Right renal pelvis (tissue), 4 donors: ENCODE measurements around the gene PDLIM1. TPM values are rescaled to one million over a fixed set of nuclear protein-coding genes. Genes with fewer than 3 reads are reported as not detected.

Source experiments
- DNase-seq, 4 donors: peaks; one replicate each; pipeline ENCODE4 v3.0.0-alpha.2; 2013; ENCODE audit warnings: low read depth in 4 of 4, low spot score in 3 of 4, missing footprints in 1 of 4
- polyA plus RNA-seq, 4 donors: library from polyadenylated mRNA; unstranded; fragments of 120-200 nt; gene quantifications; one replicate each; pipeline ENCODE4 v1.2.1, GENCODE V29; 2013; ENCODE audit not compliant: insufficient read length in 4 of 4

Gene PDLIM1
- polyA plus RNA-seq, 4 donors, result 71.1 to 94.4 (median 80.6) TPM

DNA sequence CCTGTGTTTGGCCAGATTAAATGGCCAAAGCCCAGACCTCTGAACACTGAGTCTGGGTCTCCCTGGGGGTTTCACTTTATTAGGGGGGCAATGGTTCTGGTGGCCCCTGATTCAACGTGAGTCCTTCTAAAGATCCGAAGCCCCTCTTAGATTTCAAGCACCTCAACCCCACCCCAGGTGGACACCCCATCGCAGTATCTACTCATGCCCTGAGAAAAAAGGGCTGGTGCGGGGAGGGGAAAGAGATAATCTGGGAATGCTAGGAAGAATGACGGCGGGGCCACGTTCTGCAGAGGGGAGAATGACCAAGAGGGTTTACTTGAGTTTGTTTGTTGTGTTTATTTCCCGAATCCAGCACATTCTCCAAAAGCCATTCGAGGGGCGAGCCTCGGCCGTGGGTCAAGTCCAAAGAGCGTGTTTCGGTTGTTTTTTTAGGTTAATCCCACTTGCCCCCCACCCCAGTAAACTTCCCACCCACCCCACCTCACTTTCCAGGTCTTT is 832 bp downstream of the PDLIM1 start:
- DNase-seq, result no peak

DNA sequence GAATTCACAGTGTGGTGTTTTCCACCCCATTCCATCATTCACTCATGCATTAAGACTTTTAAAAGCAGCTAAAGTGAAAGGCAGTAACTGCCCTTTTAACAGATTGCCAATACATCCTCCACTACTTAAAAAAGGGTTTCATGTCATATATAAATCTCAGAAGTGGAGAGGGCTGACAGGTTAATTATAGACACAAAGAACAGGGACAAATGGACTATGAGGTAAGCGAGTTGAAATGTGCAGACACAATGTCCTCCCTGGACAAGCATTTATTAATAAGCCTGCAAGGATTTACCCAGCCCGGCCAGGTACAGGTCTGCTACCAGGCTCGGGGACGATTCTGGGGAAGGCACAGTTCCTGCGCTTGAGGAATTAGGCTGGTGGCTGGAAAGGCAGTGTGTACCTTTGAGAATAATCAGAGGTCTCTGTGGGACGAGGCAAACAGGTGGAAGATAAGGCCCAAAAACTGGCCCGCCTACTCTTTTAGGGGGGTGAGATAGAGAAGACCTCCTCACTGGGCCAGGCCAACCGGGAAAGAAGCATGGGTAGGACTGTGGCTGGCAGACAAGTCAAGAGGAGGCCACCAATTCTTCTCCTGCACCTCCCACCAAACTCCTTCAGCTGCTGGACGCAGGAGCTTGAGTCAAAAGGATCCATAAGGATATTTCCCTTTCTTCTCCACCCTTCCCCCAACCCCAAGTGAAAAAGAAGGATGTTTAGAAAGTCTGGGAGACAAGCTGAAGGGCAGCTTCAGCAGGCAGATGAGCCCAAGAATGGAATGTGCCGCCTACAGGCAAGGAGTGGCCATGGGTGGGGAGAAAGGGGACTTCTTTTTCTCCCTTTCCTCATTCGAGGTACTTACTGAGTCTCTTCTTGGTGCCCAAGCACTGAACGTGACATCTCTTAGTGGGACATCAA is 1.5 kb downstream of the PDLIM1 start:
- DNase-seq, result no peak

DNA sequence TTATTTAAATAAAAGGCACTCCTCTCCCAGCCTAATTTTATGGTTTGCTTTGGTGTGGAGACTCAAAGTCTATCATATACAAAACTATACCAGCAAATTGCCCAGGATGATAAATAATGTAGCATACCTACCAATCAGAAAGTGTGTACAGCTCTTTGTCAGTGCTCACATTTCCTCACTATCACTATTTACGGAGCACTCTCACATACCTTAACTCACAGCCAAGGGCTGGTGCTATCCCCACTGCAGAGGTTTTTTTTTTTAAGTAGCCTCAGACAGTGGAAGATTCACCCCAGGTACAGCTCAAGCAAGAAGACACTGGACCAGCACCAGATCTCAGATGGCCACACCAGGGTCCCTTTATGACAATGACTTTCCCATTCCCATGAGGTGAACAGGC is 2.5 kb downstream of the PDLIM1 start:
- no peak for DNase-seq

DNA sequence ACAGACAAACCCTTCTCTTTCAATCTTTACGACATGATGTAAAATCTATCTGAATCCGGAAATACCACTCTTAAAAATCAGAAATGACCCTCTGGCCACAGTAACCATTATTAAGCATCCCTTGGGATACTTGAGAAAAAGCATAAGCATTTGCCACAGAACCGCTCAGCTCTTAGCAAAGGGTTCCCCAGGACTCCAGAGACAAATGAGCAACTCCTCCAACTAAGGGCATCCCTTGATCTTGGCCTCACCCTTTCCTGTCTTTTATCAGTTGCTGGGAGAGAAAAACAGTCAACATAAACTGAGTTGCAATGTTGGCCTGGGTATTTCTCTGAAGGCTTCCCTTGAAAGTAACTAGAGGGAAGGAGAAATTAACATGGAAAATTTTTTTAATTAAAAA is 3.5 kb downstream of the PDLIM1 start:
- DNase-seq, result no peak

DNA sequence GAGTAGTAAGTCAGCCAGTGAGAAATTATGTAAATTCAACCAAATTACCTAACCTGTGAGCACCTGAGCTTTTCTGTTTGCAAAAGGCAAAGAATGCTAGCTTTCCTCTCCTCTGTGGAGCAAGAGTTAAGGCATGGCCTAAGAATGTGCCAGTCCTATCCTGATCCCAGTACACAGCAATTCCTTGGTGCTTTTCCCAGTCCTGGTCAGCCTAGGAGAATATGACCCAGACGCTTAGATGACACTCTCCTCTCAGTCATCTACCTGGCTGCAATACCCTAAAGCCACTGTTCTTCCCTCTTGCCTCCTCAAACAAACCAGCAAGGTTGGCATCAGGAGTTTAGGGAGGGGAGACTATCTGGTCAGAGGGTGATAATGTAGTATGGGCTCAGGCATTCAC is 4.1 kb downstream of the PDLIM1 start:
- no peak for DNase-seq

DNA sequence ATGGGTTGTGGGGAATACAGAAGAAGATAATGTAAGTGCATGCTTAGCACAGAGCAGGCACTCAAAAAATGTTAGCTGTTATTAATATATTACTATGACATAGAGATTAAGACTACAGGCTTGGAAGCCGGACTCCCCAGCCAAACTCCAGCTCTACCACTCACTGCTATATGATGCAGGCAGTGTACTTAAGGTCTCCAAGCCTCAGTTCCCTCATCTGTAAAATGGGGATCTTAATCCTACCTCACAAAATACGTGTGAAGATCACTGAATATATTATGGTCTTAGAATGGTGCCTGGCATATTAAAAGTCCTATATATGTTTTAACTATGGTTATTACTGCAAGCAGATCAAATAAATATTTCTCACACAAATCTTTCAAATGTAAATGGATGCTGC is 5.2 kb downstream of the PDLIM1 start:
- DNase-seq, result no peak

DNA sequence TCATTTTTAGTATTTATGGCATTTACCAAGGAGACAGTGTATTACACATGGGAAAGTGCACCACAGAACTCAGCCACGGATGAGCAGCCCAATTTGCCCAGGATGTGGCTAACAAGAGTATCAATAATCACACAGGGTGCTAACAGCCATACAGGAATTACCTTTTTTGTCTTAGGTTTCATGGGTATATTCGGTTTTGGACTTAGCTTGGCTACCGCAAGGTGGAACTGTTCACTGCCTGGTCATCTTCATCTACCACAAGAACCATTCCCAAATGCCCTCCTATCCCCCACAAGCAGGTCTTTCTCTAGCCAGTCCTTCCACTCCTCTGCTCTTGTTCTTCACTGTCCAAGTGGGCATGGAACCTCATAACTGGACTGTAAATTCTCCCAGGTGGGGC is 6.0 kb downstream of the PDLIM1 start:
- DNase-seq, result no peak

DNA sequence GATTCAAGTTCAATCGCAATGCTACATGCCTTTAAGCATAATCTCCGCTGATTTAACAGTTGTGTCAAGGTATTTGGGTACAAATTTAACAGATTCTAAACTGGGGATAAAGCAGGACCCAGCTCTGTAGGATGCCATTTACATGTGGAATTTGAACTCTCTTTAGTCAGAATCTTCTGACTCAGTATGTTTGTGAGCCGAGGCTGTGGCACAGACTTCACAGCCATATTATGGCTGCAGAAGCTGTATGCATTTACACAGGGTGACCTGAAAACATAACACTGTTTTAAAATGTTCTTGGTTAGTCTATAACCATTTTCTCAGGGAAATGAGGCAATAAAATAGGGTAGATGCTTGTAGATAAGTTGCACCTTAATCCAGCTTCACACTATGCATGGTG is 8.7 kb downstream of the PDLIM1 start:
- DNase-seq, result no peak

DNA sequence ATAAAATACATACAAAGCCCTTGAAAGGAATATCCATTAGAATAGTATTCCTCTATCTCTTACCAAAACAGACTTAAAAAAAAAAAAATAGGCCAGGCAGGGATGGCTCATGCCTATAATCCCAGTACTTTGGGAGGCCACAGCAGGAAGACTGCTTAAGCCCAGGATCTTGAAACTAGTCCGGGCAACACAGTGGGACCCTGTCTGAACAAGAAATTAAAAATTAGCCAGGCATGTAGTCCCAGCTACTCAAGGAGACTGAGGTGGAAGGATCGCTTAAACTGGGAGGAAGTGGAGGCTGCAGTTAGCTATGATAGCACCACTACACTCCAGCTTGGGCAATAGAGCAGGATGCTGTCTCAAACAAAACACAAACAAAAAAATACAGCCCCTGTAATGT is 9.6 kb downstream of the PDLIM1 start:
- DNase-seq, result no peak

DNA sequence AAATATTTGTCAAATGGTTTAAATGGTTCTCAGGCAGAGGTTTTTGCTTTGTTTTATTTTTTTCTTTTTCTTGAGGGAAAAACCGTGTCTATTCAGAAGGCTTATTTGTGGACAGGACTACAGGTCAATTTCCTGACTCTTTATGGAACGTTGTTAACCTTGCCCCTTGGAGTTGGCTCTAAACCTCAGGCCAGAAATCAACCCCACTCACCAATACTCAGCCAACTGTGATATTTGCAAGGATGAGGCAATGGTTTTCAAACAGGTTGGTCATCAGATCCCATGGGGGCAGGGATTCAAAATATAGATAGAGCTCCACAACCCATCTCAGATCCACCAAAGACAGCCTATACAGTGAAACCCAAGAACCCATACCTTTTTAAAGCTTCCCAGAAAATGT is 10.2 kb downstream of the PDLIM1 start:
- DNase-seq, result no peak

DNA sequence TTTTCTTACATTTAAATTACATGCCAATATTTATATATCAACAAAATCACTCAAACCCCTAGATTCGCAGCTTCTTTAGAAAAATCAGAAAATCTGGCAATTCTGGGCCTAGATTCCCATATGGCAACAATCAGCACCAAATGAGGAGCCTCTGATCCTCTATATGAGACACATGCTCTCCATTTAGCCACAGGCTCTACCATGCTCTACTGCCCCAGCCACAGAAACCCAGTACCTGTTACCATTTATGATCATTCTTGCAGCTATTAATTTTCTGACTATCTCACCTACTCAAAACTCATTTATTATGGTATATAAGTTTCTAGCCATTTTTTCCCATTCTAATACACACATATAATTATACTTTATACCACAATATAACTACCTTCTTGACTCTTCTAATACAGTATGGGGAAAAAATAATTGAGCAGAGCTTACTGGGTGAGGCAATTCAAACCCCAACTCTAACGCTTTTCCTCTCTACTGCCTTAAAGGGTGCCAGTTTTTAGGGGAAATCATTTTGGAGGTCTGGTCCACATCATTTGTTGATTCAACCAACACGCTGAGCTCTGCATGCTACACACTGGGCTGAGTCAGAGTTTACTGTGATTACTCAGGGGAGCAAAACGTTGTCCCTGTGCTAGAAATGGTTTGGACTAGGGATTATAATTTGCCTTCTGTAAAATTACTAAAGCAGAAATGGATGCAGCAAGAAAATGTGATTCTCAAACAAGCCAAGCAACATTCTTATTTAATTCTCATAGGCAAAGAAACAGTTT is 11.6 kb downstream of the PDLIM1 start:
- no peak for DNase-seq

DNA sequence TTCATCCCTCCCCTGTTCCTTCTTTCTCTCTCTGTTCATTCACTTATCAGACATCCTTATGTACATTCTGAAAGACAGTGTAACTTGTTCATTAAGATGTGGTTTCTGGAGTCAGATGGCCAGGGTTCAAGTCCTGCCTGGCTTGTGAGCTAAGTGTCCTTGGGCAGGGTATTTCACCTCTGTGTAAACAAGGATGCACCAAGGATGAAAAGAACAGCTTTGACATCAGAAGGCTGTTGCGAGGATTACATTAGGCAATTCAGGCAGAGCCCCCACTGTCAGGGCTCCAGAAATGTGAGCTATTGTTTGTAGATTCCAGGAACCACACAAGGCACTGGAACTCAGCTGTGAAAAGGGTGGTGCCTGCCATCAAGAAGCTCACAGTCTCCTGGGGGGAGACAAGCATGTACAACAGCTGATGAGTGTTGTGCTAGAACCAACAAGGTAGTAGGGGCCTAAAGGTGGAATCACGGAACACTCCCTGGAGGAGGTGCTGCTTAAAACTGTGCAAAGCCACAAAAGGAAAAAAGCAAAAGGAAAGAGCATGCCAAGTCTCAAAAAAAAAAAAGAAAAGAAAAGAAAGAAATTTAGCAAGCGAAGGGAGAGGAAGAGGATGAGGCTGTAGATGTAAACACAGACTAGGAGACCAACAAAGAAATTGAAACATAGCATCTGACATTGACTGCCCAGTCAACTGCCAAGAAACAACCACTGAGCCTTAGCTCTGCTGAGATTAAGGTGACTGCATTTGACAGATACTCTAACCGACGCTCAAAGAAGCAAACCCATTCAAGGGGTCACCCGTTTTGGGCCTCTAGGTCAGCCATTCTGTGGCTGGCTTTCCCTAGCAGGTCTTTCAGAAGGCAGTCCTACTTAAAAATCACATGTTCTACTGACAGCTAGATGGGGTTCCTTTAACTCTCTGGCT is 12.5 kb downstream of the PDLIM1 start:
- no peak for DNase-seq

DNA sequence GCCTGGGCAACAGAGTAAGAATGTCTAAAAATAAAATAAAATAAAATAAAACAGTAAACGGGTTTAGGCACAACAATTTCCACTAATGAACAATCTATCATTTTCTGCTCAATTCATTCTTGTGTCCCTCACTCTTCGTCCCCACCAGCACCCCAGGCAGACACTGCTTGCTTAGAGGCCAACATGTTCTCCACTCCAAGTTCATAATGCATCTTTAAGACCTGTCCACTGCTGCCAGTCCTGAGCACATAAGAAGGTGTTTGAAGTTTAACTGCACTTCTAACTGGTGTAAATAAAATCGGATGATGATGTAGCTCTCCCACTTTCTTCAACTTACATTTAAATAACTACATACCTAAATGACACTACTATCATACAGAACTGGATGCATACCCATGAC is 13.2 kb downstream of the PDLIM1 start:
- DNase-seq, result no peak

DNA sequence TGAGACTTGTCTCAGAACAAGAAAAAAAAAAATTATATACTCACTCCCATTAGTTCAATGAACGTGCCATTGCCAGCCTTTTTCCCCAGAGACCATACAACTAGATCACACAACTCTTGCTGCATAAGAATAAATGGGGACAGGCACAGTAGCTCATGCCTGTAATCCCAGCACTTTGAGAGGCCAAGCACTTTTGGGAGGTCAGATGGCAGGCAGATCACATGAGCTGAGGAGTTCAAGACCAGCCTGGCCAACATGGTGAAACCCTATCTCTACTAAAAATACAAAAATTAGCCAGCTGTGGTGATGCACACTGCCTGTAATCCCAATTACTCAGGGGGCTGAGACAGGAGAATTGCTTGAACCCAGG is 13.6 kb downstream of the PDLIM1 start:
- DNase-seq, result no peak

DNA sequence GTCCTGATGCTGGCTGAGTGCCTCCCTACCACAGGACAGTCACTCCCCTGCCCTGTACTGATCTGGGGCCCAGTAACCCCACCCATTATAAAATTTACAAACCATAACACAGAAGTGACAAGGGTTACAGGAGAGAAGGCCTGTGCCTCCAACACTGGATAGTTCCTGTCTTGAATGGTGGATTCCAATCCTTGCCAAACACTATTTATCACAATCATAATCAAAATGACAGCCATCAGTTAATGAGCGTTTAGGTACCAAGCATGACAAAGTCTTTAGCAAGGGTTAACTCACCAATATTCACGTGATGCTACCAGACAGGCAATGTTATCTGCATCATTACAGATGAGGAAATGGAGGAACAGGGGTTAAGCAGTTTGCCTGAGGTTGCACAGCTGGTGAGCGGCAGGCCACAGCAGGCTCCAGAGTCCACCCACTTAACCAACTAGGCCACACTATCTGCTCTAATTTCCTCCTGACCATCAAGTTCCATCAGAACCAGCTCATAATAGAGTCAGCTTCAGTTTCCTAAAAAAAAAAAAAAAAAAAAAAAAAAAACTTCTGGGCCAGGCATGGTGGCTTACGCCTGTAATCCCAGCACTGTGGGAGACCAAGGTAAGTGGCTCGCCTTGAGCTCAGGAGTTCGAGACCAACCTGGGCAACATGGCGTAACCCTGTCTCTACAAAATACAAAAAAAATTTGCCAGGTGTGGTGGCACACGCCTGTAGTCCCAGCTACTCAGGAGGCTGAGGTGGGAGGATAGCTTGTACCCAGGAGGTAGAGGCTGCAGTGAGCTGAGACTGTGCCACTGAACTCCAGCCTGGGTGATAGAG is 14.2 kb downstream of the PDLIM1 start:
- no peak for DNase-seq

DNA sequence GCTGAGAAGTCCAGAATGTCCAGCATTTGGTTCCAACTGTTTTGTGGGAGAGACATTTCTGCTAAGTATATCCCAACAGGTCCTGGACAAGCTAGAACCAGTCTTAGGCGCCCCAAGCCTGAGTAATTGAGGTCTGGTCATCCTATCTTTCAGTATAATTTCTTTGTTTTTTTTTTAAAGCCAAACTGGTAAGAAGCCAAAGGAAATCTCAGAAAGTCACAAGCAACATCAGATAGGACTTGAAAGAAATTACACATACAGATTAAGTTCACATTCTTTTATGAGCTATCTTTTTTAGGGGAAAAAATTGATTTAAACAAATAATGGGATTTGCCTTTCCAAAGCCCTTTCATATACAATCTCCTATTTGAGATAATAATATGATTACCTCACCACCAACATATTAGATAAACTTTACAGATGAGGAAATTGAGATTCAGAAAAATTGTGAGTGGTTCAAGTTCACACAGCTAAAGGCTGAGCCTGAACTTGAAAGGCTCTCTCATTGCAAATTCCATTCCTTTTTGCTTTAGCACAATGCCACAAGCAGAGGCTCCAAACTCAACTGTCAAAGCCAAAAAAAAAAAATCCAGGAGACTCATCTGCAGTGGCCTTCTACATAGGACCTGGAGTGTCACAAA is 15.0 kb downstream of the PDLIM1 start:
- DNase-seq, result no peak

DNA sequence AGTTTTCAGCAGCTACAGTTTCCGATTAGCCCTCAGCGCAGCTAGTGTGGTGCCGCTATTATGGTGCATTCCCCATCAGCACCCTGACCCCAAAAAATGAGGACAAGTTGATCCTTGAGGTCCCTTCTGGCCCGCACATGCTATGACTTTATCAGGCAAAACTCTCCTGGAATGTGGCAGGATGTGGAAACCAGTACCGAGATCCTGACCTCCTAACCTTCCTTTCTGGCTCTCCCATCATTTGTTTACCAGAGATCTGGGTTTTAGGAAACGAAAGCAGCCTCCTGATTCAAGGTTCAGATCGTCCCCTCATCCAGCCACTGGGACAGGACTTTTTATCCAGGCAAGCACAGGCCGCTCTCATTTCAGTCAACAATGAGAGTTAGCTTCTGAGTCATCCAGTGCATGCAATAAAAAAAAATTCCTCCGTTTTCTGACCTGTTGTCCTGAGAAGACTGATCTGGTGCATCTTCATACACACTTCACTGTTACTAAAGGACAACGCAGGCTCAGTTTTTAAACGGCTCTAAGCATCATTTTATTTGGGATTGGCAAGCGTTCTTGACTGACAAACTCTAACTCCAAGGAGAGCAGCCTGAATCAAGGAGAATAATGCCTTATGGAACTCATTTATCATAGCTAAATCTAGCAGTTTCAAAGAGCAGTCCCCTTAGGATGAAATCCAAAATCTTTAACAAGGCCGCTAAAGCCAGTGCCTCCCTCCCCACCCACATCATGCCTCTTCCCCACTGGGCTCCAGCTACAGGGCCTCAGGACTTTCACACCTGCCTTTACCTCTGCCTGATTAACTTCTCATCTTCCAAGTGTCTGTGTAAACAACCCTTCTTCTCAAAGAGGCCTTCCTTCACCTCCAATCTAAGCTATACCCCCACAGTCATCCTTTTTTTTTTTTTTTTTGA is 17.1 kb downstream of the PDLIM1 start:
- no peak for DNase-seq

DNA sequence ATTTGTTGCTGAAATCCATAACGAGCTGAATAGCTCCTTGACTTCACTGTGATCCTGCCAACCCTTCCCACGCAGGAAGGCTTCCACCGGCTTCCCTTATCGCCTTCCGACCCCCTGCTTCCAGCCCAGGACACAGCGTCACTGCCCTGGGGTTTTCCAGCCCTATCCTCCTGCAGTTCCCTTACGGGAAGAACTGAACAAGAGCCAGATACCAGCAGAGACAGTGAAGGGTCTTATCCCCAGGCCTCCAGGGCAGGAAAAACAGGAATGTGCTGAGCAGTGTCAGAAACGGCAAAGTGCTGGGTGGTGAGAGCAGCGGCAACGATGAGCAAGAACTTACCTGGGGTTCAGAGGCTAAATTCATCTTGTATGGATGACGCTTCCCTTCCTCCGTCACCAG is 22.4 kb downstream of the PDLIM1 start:
- no peak for DNase-seq
